Measurements from ENCODE around the gene HSD3B7.
A peak's percentile ranks its signal among the peaks of the same experiment; 100 is the strongest.

HSD3B7 gene

DNA sequence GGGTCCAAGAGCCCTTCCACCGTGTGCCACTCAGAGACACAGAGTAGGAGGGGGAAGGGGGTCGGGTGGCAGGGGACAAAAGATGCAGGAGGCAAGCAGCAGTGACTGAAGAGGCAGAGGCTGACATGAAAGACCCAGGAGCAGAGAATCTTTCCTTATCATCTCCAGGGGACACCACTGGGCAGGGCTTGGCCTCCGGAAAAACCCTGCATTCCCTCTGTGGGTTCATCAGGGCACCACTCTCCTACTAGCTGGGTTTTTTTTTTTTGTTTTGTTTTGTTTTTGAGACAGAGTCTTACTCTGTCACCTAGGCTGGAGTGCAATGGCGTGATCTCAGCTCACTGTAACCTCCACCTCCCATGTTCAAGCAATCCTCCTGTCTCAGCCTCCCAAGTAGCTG is 46.3 kb downstream of the HSD3B7 start:
- no peak for DNase-seq (ENCODE audit: low spot score)
- in situ Hi-C loops (cut with MboI; ENCODE audit: low pct_unique_long_range_greater_than_20kb, low sequenced_read_pairs, unreplicated experiment) = no loop called here
- TF ChIP-seq, protein P1, sequence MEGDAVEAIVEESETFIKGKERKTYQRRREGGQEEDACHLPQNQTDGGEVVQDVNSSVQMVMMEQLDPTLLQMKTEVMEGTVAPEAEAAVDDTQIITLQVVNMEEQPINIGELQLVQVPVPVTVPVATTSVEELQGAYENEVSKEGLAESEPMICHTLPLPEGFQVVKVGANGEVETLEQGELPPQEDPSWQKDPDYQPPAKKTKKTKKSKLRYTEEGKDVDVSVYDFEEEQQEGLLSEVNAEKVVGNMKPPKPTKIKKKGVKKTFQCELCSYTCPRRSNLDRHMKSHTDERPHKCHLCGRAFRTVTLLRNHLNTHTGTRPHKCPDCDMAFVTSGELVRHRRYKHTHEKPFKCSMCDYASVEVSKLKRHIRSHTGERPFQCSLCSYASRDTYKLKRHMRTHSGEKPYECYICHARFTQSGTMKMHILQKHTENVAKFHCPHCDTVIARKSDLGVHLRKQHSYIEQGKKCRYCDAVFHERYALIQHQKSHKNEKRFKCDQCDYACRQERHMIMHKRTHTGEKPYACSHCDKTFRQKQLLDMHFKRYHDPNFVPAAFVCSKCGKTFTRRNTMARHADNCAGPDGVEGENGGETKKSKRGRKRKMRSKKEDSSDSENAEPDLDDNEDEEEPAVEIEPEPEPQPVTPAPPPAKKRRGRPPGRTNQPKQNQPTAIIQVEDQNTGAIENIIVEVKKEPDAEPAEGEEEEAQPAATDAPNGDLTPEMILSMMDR (IDR thresholded peaks at IDR 0.05; ENCODE audit: extremely low read depth, insufficient read depth, missing control alignments) = no peak

DNA sequence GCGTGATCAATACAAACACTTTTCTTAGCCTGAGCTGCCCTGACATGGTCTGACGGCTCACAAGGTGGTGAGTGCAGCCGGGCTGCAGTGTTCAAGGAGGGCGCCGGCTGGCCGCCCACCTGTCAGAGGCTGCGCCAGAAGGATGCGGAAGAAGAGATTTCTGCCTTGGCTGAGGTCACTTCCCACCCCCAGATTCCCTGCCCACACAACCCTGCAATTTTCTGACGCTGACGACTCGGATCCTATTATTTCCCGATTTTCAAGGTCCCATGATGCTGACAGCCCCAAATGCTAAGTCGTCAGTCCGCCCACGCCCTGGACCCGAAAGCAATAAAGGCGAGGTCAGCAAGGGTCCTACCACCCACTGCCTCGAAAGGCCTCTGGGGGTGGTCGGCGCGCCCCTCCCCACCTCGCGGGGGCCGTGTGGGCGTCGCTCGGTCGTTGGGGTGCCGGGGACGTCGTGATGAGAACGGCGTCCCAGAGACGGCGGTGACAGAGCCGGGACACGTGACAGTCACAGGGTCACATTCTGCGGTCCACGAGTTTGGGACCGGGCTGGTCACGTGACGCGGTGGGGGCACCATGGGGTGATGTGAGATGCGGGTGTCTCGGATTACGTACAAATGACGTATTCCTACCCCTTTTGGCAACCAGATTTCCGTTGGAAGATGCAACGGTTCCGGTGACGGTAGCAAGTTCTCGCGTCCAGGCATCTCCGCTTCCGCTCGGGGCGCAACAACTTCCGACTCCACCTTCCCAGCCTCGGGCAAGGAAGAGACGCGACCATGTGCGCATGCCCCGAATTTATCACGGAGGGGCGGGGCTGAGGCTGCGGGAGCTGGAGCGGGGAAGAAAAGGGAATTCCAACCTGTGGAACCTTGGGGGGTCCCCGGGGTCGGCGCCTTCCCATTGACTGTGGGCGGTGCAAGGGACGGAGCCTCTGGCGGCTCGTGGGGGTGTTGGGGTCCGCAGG is 48.0 kb downstream of the HSD3B7 start, which contains the start of gene STX4:
Gene STX4, plus strand, starts transcription at position 823 of the 973 bp plus-strand sequence. CDS start 248 bp downstream, outside the sequence.
- TF ChIP-seq, protein P1 (IDR thresholded peaks at IDR 0.05; ENCODE audit: extremely low read depth, insufficient read depth, missing control alignments) = no peak
- in situ Hi-C loops (cut with MboI; ENCODE audit: low pct_unique_long_range_greater_than_20kb, low sequenced_read_pairs, unreplicated experiment) = no loop called here
- DNase-seq (ENCODE audit: low spot score) = peak; percentile 96

GRCh38 chr16:31033709-31034492 is 48.9 kb downstream of the HSD3B7 start:
- TF ChIP-seq, protein P1 (IDR thresholded peaks at IDR 0.05; ENCODE audit: extremely low read depth, insufficient read depth, missing control alignments) = no peak
- peak; percentile 94 for DNase-seq (ENCODE audit: low spot score)
- in situ Hi-C loops (cut with MboI; ENCODE audit: low pct_unique_long_range_greater_than_20kb, low sequenced_read_pairs, unreplicated experiment) = no loop called here

DNA sequence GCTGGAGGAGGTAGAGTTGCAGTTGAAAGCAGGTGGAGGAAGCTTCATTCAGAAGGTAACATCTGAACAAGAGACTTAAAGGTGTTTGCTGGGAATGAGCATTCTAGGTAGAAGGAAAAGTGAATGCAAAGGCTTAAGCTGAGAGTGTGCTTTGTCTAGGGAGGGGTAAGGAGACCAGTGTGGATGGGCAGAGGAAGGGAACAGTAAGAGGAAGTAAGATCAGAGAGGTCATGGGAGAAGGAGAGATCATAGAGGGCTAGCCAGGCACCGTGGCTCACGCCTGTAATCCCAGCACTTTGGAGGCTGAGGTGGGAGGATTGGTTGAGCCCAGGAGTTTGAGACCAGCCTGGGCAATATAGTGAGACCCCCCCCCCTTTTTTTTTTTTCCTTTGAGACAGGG is 51.7 kb downstream of the HSD3B7 start:
- TF ChIP-seq, protein P1 (IDR thresholded peaks at IDR 0.05; ENCODE audit: extremely low read depth, insufficient read depth, missing control alignments) = no peak
- in situ Hi-C loops (cut with MboI; ENCODE audit: low pct_unique_long_range_greater_than_20kb, low sequenced_read_pairs, unreplicated experiment) = no loop called here
- DNase-seq (ENCODE audit: low spot score) = no peak
